Measurements from ENCODE around the gene ALG6. TPM values are rescaled to one million over a fixed set of nuclear protein-coding genes. Genes with fewer than 3 reads are reported as not detected.
A peak's percentile ranks its signal among the peaks of the same experiment; 100 is the strongest.
"Not testable (repeated sequence)": the region's sequence is repeated elsewhere in the genome, so short reads cannot be mapped to it uniquely, and the experiment has no call there.

Gene ALG6
- total and polyA plus RNA-seq, 2 experiments from 2014 or later, result 8.3 to 15.0 TPM

DNA sequence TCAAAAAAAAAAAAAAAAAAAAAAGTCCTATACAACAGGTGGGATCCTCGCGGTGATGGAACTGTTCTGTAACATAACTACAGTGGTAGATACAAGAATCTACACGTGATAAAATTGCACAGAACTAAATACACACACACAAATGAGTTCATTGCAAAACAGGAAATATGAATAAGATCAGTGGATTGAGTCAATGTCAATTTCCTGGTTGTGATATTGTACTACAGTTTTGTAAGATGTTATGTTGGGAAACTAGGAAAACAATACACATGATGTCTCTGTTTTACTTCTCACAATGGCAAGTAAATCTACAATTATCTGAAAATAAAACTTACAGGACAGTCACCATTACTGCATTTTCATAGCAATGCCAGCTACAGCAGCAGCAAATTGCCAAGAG lies 95.8 kb downstream of the ALG6 start:
- H3K4me1 ChIP-seq (ENCODE audit: low read depth), result no peaks in the 10 kb centered on the region
- no peaks in the 10 kb centered on the region for H3K36me3 ChIP-seq
- no peak overlapping the region for H3K27ac ChIP-seq
- no peaks in the 10 kb centered on the region for H3K9me3 ChIP-seq (ENCODE audit: low read depth)
- no peak overlapping the region for H3K4me3 ChIP-seq
- TF ChIP-seq, protein P1, sequence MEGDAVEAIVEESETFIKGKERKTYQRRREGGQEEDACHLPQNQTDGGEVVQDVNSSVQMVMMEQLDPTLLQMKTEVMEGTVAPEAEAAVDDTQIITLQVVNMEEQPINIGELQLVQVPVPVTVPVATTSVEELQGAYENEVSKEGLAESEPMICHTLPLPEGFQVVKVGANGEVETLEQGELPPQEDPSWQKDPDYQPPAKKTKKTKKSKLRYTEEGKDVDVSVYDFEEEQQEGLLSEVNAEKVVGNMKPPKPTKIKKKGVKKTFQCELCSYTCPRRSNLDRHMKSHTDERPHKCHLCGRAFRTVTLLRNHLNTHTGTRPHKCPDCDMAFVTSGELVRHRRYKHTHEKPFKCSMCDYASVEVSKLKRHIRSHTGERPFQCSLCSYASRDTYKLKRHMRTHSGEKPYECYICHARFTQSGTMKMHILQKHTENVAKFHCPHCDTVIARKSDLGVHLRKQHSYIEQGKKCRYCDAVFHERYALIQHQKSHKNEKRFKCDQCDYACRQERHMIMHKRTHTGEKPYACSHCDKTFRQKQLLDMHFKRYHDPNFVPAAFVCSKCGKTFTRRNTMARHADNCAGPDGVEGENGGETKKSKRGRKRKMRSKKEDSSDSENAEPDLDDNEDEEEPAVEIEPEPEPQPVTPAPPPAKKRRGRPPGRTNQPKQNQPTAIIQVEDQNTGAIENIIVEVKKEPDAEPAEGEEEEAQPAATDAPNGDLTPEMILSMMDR (IDR thresholded peaks at IDR 0.05; ENCODE audit: low read depth, low read length), result no peak
- DNase-seq (ENCODE audit: low read depth in 1 of 2, low spot score in 1 of 2), result peak in 1 of 2 donors; percentile 85
- no peaks in the 10 kb centered on the region for H3K27me3 ChIP-seq

DNA sequence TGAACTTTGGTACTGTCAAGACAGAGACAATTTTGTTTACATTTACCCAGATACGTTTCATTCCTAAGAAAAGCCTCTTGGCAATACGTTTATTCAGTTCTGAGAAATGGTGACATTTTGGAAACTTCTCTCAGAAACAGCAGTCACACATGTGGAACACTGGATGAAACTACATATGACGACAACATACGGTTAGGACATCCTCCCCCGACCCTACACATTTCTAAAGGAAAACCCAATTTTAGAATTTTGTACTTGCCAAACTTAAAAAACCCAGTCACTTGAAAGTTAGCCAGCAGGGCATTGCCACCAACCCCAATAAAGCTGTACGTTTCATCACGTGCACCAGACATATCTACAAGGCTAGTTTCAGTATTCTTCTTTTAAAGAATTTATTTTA lies 98.8 kb downstream of the ALG6 start:
- Histone ChIP-seq H3K9me3 (ENCODE audit: low read depth) (no peaks in the 10 kb centered on the region), H3K4me1 (ENCODE audit: low read depth) (no peaks in the 10 kb centered on the region), H3K27me3 (no peaks in the 10 kb centered on the region), H3K4me3 (no peak overlapping the region), H3K27ac (no peak overlapping the region), H3K36me3 (no peaks in the 10 kb centered on the region)
- TF ChIP-seq, protein P1 (IDR thresholded peaks at IDR 0.05; ENCODE audit: low read depth, low read length), result no peak
- no peak for DNase-seq (ENCODE audit: low read depth in 1 of 2, low spot score in 1 of 2)

GRCh38 chr1:63466759-63467158 lies 99.3 kb downstream of the ALG6 start:
- no peak overlapping the region for H3K27ac ChIP-seq
- no peak overlapping the region for H3K4me3 ChIP-seq
- TF ChIP-seq, protein P1 (IDR thresholded peaks at IDR 0.05; ENCODE audit: low read depth, low read length), result no peak
- no peaks in the 10 kb centered on the region for H3K4me1 ChIP-seq (ENCODE audit: low read depth)
- no peaks in the 10 kb centered on the region for H3K36me3 ChIP-seq
- H3K9me3 ChIP-seq (ENCODE audit: low read depth), result no peaks in the 10 kb centered on the region
- DNase-seq (ENCODE audit: low read depth in 1 of 2, low spot score in 1 of 2), result no peak
- no peaks in the 10 kb centered on the region for H3K27me3 ChIP-seq

DNA sequence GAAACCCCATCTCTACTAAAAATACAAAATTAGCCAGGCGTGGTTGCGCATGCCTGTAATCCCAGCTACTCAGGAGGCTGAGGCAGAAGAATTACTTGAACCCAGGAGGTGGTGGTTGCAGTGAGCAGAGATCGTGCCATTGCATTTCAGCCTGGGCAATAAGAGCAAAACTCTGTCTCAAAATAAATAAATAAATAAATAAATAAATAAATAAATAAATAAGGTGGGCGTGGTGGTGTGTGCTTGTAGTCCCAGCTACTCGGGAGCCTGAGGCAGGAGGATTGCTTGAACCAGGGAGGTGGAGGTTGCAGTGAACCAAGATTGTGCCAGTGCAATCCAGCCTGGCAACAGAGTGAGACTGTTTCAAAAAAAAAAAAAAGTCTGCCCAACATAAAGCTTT lies 101.3 kb downstream of the ALG6 start:
- H3K27ac ChIP-seq; H3K9me3 ChIP-seq (ENCODE audit: low read depth); DNase-seq (ENCODE audit: low read depth in 1 of 2, low spot score in 1 of 2); H3K4me3 ChIP-seq; H3K4me1 ChIP-seq (ENCODE audit: low read depth); H3K27me3 ChIP-seq; H3K36me3 ChIP-seq: not testable (repeated sequence)

GRCh38 chr1:63475761-63476160 lies 108.3 kb downstream of the ALG6 start:
- no peaks in the 10 kb centered on the region for H3K4me1 ChIP-seq (ENCODE audit: low read depth)
- no peaks in the 10 kb centered on the region for H3K27me3 ChIP-seq
- no peak overlapping the region for H3K27ac ChIP-seq
- no peak overlapping the region for H3K4me3 ChIP-seq
- no peaks in the 10 kb centered on the region for H3K36me3 ChIP-seq
- TF ChIP-seq, protein P1 (IDR thresholded peaks at IDR 0.05; ENCODE audit: low read depth, low read length), result no peak
- H3K9me3 ChIP-seq (ENCODE audit: low read depth), result no peaks in the 10 kb centered on the region
- DNase-seq (ENCODE audit: low read depth in 1 of 2, low spot score in 1 of 2), result no peak

DNA sequence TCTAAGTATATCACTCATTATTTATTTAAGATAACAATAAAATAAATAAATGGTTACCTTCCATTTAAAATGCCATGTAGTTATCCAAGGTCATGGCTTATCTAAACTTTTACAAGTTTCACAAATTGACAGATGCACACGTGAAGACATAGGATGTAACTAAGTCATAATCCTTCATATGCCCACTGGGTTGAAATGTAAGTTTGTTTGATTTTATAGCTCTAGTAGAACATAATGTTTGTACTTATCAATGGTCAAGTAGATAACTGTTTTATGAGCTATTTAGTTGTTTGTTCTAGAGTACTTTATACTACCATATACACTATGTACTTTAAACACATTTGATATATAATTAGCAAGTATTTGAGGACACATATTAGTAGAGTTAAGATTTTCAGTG lies 112.6 kb downstream of the ALG6 start:
- DNase-seq (ENCODE audit: low read depth in 1 of 2, low spot score in 1 of 2), result no peak
- Histone ChIP-seq H3K36me3 (no peaks in the 10 kb centered on the region), H3K4me1 (ENCODE audit: low read depth) (no peaks in the 10 kb centered on the region), H3K27ac (no peak overlapping the region), H3K27me3 (no peaks in the 10 kb centered on the region), H3K9me3 (ENCODE audit: low read depth) (no peaks in the 10 kb centered on the region), H3K4me3 (no peak overlapping the region)
- TF ChIP-seq, protein P1 (IDR thresholded peaks at IDR 0.05; ENCODE audit: low read depth, low read length), result no peak

Measured in cardiac muscle cell (in vitro differentiated cells and primary cell).